NB4 (cell line): Measurements from ENCODE around the gene RABGGTA.

ENCODE experiments used
- POLR2A ChIP-seq: IDR thresholded peaks from 2 replicates; pipeline ENCODE4 v1.6.1; 2011; ENCODE audit warnings: mild to moderate bottlenecking; ENCODE audit not compliant: insufficient read length; ENCODE audit errors: extremely low read depth
- TF ChIP-seq, protein P1 (sequence below): IDR thresholded peaks from one replicate; pipeline ENCODE4 v1.5.1; 2012; ENCODE audit warnings: low read depth, low read length

DNA sequence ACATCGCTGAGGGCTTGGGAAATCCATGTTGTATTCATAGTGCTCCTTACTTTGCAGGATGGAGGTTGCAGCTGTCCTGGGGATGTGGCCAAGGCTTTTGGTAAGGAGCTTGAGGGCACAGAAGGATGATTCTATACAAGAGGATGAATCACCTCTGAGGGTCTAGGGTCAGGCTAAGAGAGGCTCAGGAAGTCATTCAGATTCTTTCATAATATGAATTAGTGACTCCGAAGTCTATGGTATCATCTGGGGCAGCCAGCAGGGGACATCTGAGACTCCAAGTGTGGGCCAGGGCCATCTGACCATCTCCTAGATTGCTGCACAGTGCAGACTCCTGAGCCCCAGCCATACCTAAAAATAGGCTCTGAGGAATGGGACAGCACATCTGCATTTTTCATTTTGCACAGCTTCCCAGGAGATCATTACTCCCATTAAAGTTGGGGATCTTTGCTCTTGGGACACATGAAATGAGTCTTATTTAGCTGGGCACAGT is 33.9 kb downstream of the RABGGTA start:
- TF ChIP-seq, protein P1, sequence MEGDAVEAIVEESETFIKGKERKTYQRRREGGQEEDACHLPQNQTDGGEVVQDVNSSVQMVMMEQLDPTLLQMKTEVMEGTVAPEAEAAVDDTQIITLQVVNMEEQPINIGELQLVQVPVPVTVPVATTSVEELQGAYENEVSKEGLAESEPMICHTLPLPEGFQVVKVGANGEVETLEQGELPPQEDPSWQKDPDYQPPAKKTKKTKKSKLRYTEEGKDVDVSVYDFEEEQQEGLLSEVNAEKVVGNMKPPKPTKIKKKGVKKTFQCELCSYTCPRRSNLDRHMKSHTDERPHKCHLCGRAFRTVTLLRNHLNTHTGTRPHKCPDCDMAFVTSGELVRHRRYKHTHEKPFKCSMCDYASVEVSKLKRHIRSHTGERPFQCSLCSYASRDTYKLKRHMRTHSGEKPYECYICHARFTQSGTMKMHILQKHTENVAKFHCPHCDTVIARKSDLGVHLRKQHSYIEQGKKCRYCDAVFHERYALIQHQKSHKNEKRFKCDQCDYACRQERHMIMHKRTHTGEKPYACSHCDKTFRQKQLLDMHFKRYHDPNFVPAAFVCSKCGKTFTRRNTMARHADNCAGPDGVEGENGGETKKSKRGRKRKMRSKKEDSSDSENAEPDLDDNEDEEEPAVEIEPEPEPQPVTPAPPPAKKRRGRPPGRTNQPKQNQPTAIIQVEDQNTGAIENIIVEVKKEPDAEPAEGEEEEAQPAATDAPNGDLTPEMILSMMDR = no peak
- TF ChIP-seq POLR2A = no peak
